GM10248 (cell line): ENCODE data around the gene MB.

ENCODE experiments used
- CTCF ChIA-PET: fragments of 300-600 bp; sonication (Branson Sonifier 250); formaldehyde crosslinking; extraction: SDS; loops from one replicate; lab custom pipeline; 2021; ENCODE audit warnings: antibody characterized with exemption; lab: Yijun Ruan, JAX
- POLR2A ChIA-PET: fragments of 350-650 bp; sonication (Branson Sonifier 250); formaldehyde crosslinking; extraction: SDS; loops from one replicate; lab custom pipeline; 2020; ENCODE audit warnings: antibody characterized with exemption; lab: Yijun Ruan, JAX
- DNase-seq: peaks from one replicate; pipeline ENCODE4 v3.0.0; 2012; ENCODE audit errors: extremely low spot score
- TF ChIP-seq, protein P1 (sequence below): IDR thresholded peaks from 2 replicates; pipeline ENCODE4 v1.5.1; 2012; ENCODE audit warnings: mild to moderate bottlenecking, low read depth; ENCODE audit errors: extremely low read depth, missing control alignments, control extremely low read depth

MB gene

DNA sequence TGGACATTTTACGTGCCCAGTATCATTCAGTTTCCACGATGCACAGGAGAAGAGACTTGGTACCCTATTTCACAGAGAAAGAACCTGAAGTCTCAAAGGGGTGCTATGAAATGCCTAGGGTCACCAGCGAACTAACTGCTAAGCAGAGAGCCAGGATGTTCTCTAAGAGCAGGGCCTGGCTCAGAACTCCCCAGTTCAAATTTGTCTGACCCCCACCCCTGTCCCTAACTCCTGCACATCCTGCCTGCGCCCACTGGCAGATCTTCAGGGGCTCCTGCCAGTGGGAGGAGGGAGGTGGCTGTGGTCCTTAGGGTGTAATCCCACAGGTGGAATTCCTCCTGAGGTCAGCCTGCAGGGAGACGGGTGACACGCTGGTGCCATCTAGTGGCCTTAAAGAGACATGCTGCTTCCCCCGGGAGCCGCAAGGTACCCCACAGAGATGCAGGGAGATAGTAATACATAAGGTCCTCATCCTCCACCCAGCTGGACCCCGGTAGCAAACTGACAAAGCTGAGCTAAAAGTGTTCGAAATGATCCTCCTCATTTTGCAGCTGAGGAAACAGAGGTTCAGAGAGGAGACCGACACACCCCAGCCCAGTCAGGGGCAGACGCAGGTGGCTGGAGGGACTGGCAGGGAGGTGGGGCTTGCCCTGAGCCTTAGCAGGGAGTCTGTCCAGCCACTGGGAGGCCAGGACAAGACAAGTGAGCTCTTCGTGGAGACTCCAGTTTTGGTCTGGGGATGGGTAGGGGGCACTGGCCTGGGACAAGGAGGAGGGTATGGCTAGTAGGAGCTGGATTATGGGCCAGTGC lies 34.1 kb downstream of the MB start:
- ChIA-PET CTCF (interaction anchor here (0.7 to 6.4 kb wide), 26 partner anchors 9 to 541 kb away, joined by 3 to 76 read pairs (median 4); no protein-coding TSS in a partner anchor), POLR2A (no interaction called here)
- peak; percentile 88 for DNase-seq
- TF ChIP-seq, protein P1, sequence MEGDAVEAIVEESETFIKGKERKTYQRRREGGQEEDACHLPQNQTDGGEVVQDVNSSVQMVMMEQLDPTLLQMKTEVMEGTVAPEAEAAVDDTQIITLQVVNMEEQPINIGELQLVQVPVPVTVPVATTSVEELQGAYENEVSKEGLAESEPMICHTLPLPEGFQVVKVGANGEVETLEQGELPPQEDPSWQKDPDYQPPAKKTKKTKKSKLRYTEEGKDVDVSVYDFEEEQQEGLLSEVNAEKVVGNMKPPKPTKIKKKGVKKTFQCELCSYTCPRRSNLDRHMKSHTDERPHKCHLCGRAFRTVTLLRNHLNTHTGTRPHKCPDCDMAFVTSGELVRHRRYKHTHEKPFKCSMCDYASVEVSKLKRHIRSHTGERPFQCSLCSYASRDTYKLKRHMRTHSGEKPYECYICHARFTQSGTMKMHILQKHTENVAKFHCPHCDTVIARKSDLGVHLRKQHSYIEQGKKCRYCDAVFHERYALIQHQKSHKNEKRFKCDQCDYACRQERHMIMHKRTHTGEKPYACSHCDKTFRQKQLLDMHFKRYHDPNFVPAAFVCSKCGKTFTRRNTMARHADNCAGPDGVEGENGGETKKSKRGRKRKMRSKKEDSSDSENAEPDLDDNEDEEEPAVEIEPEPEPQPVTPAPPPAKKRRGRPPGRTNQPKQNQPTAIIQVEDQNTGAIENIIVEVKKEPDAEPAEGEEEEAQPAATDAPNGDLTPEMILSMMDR: peak; percentile 89

DNA sequence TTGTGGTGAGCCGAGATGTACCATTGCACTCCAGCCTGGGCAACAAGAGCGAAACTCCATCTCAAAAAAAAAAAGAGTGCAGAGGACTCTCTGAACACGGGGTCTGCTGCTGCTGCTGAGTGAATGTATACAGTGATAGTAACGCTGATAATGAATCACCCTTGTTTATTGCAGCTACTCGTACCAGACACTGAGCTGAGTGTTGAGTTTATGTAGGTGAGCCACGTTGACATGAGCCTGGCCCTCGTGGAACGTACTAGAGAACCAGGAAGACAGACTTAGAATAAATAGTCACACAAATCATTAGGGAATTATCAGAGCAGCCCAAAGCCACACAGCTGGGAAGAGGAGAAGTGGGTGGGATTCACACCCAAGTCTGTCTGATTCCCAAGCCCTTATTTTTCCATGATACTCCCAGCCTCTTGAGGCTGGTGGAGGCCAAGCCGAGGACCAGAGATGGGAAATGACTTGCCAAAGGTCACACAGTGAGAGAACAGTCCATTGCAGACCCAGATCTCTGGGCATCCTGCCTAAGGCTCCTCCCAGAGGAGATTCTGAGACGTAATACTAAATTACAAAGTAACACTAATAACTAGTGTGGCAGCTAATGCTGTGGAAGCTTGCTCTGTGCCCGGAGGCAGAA lies 34.8 kb downstream of the MB start:
- ChIA-PET CTCF (interaction anchor here (0.7 to 6.4 kb wide), 18 partner anchors 9 to 343 kb away, joined by 3 to 76 read pairs (median 4); no protein-coding TSS in a partner anchor), POLR2A (no interaction called here)
- TF ChIP-seq, protein P1: no peak
- DNase-seq: no peak

DNA sequence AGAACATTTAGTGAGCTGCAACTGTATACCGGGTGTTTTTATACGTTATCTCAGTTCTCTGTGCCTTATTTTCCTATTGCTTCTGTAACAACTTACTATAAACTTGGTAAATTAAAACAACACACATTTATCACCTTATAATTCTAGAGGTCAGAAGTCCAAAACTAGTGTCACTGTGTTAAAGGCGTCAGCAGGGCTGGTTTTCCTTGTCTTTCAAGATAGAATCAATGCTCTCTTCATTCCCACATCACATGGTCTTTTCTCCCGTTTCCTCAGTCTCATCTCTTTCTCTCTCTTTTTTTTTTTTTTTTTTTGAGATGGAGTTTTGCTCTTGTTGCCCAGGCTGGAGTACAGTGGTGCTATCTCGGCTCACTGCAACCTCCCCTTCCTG lies 36.1 kb downstream of the MB start:
- DNase-seq: no peak
- ChIA-PET POLR2A (no interaction called here), CTCF (interaction anchor here (2.8 to 6.4 kb wide), 3 partner anchors 150 to 232 kb away, joined by 11 to 76 read pairs (median 22); no protein-coding TSS in a partner anchor)
- TF ChIP-seq, protein P1: no peak

DNA sequence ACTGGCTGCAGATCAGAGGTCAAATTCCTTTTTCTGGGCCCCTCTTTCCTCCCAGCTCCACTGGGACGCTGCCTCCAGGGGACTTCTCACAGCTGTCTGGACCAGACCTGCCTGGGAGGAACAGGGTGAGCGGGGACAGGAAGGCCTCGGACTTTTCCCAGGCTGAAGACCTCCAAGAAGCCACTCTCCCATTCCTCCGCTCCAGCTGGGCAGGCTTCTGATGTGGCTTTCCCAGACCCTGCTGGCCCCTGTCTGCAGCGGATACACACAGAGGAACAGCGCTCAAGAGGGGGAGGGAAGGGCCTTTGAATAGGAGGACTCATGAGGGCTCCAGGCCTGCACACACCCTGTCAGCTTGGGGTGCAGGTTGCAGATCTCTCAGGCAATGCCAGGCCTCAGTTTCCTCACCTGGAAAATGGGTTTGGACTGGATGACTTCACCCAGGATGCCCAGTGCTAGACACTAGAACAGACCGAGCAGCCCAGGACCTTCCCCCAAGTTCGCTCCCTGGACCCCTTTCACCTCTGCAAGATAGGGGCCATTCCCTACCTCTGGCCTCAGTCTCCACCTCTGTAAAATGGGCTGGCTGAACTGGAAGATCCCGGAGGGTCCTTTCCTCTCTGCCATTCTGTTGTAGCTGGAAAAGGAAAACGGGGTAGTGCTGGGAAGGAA lies 36.6 kb downstream of the MB start:
- POLR2A ChIA-PET: no interaction called here
- no peak for DNase-seq
- TF ChIP-seq, protein P1: no peak
- CTCF ChIA-PET: interaction anchor here (2.8 to 6.4 kb wide), 2 partner anchors 227 to 231 kb away, joined by 11 to 76 read pairs; no protein-coding TSS in a partner anchor

DNA sequence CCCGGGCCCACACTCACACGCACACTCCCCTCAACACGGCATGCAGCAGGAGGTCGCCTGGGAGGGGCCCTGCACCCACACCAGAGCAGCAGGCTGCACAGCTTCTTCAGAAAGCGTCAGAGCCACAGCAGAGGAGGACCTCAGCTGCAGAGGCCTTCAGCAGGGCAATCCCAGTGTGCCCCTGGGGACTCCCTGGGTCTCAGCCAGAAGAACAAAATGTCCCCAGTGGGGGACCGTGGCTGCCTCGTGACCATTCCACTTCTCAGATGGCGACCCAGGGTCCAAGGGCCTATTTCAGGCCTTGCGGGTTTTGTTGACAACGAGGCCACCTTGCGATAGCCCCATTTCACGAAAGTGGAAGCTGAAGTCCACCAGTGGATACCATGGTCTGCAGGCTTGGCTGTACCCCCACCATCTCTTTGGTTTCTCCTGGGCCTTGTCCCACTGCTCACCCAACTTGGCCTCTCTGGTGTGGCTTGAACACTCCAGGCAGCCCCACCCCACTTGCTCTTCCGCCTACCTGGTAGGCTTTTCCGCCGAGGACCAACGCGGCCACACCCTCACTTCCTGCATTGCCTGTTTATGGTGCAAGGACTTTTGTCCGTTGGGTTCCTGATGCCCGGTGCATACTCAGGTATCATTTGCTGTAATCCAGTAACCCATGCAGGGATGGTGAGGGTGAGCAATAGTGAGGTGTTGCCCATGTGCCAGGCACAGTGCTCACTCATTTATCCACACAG lies 38.1 kb downstream of the MB start:
- ChIA-PET CTCF (interaction anchor here (6.4 kb wide), 1 partner anchor 230 kb away, joined by 76 read pairs; no protein-coding TSS in a partner anchor), POLR2A (no interaction called here)
- DNase-seq: no peak
- TF ChIP-seq, protein P1: no peak
